DND-41 (cell line): ENCODE measurements around the gene UGT1A6.

Source experiments
- EZH2 ChIP-seq: IDR thresholded peaks from 3 replicates; pipeline ENCODE4 v1.6.1; 2012; ENCODE audit warnings: borderline replicate concordance, low read depth, mild to moderate bottlenecking, moderate library complexity, low read length, inconsistent platforms; ENCODE audit not compliant: severe bottlenecking
- TF ChIP-seq, protein P1 (sequence below): IDR thresholded peaks from 2 replicates; pipeline ENCODE4 v1.5.1; 2012; ENCODE audit warnings: borderline replicate concordance, low read length, moderate library complexity, mild to moderate bottlenecking; ENCODE audit not compliant: poor library complexity, severe bottlenecking; ENCODE audit errors: extremely low read depth

GRCh38 chr2:233702238-233702637 is 9.5 kb downstream of the UGT1A6 start:
- TF ChIP-seq, protein P1, sequence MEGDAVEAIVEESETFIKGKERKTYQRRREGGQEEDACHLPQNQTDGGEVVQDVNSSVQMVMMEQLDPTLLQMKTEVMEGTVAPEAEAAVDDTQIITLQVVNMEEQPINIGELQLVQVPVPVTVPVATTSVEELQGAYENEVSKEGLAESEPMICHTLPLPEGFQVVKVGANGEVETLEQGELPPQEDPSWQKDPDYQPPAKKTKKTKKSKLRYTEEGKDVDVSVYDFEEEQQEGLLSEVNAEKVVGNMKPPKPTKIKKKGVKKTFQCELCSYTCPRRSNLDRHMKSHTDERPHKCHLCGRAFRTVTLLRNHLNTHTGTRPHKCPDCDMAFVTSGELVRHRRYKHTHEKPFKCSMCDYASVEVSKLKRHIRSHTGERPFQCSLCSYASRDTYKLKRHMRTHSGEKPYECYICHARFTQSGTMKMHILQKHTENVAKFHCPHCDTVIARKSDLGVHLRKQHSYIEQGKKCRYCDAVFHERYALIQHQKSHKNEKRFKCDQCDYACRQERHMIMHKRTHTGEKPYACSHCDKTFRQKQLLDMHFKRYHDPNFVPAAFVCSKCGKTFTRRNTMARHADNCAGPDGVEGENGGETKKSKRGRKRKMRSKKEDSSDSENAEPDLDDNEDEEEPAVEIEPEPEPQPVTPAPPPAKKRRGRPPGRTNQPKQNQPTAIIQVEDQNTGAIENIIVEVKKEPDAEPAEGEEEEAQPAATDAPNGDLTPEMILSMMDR, result no peak
- TF ChIP-seq EZH2, result no peak
